HG03457 (cell line): ENCODE measurements around the gene TNK1.

Experiments used
- ATAC-seq: cut with Tn5 transposase; IDR thresholded peaks from one replicate; pipeline ENCODE4 v1.9.1; 2021; ENCODE audit warnings: moderate number of reproducible peaks; ENCODE audit not compliant: unreplicated experiment

TNK1 gene

GRCh38 chr17:7431231-7431630, 50.3 kb downstream of the TNK1 start:
- ATAC-seq = no peak

DNA sequence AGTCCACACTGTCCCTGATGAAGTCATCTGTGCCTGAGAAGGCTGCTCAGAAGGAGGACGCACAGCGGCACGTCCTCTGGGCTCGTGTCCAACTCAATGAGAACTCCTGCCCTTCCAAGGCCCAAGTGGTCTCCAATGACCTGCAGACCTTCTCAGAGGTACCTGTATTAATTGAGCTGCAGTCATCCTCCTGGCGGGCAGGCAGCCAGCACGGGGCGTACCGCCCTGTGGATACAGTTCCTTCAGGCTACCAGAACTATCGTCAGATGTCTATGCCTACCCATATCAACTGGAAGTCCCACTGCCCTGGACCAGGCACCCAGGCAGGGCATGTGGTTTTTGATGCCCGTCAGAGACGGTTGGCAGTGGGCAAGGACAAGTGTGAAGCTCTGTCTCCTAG, 51.4 kb downstream of the TNK1 start:
- no peak for ATAC-seq

GRCh38 chr17:7435676-7436555, 55.0 kb downstream of the TNK1 start:
- ATAC-seq = peak; percentile 4

DNA sequence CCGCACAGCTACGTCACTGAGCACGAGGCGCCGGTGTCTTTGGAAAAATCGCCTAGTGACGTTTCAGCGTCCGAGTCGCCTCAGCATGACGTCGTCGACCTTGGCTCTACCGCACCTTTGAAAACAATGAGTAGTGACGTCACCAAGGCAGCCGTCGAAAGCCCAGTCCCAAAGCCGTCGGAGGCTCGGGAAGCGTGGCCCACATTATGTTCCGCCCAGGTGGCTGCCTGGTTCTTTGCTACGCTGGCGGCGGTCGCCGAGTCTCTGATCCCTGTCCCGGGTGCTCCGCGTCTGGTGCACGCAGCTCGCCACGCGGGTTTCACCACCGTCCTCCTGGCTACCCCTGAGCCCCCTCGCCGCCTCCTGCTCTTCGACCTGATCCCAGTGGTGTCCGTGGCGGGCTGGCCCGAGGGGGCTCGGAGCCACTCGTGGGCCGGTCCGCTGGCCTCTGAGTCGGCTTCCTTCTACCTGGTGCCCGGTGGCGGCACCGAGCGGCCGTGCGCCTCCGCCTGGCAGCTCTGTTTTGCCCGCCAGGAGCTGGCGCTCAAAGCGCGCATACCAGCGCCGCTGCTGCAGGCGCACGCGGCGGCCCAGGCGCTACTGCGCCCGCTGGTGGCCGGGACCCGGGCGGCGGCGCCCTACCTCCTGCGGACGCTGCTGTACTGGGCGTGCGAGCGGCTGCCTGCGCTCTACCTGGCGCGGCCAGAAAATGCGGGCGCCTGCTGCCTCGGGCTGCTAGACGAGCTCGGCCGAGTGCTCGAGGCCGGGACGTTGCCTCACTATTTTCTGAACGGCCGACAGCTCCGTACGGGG, 55.9 kb downstream of the TNK1 start:
- ATAC-seq = no peak

DNA sequence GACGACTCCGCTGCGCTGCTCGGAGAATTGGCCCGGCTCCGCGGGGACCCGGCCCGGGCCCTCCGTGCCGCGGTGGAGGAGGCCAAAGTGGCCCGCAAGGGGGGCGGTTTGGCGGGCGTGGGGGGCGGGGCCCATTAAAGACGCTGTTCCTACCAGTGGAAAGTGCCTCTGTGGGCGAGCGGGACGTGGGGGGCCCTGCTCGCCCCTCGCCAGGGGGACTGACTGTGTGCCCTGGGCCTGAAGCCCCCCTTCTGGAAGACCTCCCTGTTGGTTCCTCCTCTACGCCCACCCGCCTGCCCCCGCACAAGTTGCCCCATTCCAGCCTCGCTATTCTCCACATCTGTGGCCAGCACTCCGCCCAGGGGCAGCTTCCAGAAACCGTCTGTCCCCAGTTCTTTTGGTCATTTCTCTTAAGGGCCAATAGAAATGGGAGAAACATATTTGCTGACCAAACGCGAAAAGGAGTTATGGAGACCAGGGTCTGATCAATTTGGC, 56.5 kb downstream of the TNK1 start:
- no peak for ATAC-seq

GRCh38 chr17:7437950-7438614, 57.2 kb downstream of the TNK1 start:
- ATAC-seq = no peak

GRCh38 chr17:7438656-7439460, 58.0 kb downstream of the TNK1 start:
- no peak for ATAC-seq
